GM18508 (cell line): Measurements from ENCODE around the gene TMEM168.
"Not testable (repeated sequence)": the region's sequence is repeated elsewhere in the genome, so short reads cannot be mapped to it uniquely, and the experiment has no call there.

Experiments used
- ATAC-seq: cut with Tn5 transposase; IDR thresholded peaks from one replicate; pipeline ENCODE4 v1.9.1; 2021; ENCODE audit warnings: moderate number of reproducible peaks; ENCODE audit not compliant: insufficient read depth, unreplicated experiment

TMEM168 gene

GRCh38 chr7:112781558-112781957 lies 8.6 kb downstream of the TMEM168 start:
- ATAC-seq, result no peak

- ATAC-seq, result no peak
Measured at GRCh38 chr7:112781110-112781509, 9.1 kb downstream of the TMEM168 start.

- ATAC-seq, result no peak
Measured at GRCh38 chr7:112779667-112780066, 10.5 kb downstream of the TMEM168 start.

GRCh38 chr7:112777406-112777805 lies 12.8 kb downstream of the TMEM168 start:
- no peak for ATAC-seq

GRCh38 chr7:112771166-112771565 lies 19.0 kb downstream of the TMEM168 start:
- no peak for ATAC-seq

GRCh38 chr7:112770051-112770450 lies 20.1 kb downstream of the TMEM168 start:
- ATAC-seq, result no peak

GRCh38 chr7:112765105-112765504 lies 25.1 kb downstream of the TMEM168 start:
- no peak for ATAC-seq

GRCh38 chr7:112763996-112764395 lies 26.2 kb downstream of the TMEM168 start:
- no peak for ATAC-seq

GRCh38 chr7:112763298-112763697 lies 26.9 kb downstream of the TMEM168 start:
- ATAC-seq, result no peak

- no peak for ATAC-seq
Measured at GRCh38 chr7:112759905-112760304, 30.3 kb downstream of the TMEM168 start.

- ATAC-seq, result no peak
Measured at GRCh38 chr7:112757337-112757736, 32.9 kb downstream of the TMEM168 start.

GRCh38 chr7:112753298-112753697 lies 36.9 kb downstream of the TMEM168 start:
- ATAC-seq, result no peak

- no peak for ATAC-seq
Measured at GRCh38 chr7:112752576-112752975, 37.6 kb downstream of the TMEM168 start.

- ATAC-seq, result no peak
Measured at GRCh38 chr7:112749775-112750174, 40.4 kb downstream of the TMEM168 start.

GRCh38 chr7:112748381-112748780 lies 41.8 kb downstream of the TMEM168 start:
- ATAC-seq, result no peak

GRCh38 chr7:112745635-112746034 lies 44.6 kb downstream of the TMEM168 start:
- no peak for ATAC-seq

- no peak for ATAC-seq
Measured at GRCh38 chr7:112744818-112745217, 45.4 kb downstream of the TMEM168 start.

- no peak for ATAC-seq
Measured at GRCh38 chr7:112743811-112744210, 46.4 kb downstream of the TMEM168 start.

- no peak for ATAC-seq
Measured at GRCh38 chr7:112740667-112741066, 49.5 kb downstream of the TMEM168 start.

GRCh38 chr7:112739436-112740180 lies 50.6 kb downstream of the TMEM168 start:
- ATAC-seq, result no peak

- ATAC-seq, result no peak
Measured at GRCh38 chr7:112735261-112735660, 54.9 kb downstream of the TMEM168 start.

GRCh38 chr7:112731324-112731723 lies 58.9 kb downstream of the TMEM168 start:
- not testable (repeated sequence) for ATAC-seq
